Measurements from ENCODE around the gene ZNF236. TPM values are rescaled to one million over a fixed set of nuclear protein-coding genes. Genes with fewer than 3 reads are reported as not detected.
A peak's percentile ranks its signal among the peaks of the same experiment; 100 is the strongest.

ZNF236 gene
- total RNA-seq, 1 experiment from 2014 or later = 14.9 TPM

DNA sequence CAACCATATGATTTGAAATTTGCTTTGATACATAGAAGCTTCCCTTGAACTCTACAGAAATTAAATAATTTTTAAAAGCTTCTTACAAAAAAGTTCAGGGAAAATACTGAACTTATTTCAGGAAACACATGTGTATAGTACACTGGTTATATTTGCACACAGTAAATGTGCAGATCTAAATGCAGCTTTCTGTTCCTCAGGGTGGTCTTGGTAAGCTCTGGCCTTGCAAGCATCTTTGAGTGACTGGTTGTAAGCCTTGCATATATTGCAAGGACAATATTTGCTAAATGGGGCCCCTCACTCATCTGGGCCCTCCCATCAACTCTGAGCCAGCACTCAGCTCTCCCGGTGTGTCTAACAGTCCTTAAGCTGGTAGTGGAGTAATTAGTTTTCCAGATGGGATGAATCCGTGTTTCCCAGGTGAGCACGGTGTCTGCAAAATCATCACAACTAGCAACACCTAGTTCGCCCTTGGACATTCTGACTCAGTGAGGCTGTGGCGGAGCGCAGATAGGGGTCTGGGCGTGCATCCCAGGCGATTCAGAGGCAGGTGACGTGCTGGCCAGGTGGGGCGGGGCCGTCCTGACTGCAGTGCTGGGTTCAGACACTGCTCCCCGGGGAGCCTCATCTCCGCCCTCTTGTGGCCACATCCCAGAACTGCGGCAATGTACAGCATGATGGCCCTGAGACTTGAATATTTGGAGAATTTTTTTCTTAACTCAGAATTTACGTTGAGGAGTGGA, 160.7 kb downstream of the ZNF236 start:
- H3K4me1 Mint-ChIP-seq (ENCODE audit: low read depth, unreplicated experiment) = no peaks in the 10 kb centered on the region
- no peak overlapping the region for H3K27ac Mint-ChIP-seq (ENCODE audit: unreplicated experiment)
- TF ChIP-seq, protein P1, sequence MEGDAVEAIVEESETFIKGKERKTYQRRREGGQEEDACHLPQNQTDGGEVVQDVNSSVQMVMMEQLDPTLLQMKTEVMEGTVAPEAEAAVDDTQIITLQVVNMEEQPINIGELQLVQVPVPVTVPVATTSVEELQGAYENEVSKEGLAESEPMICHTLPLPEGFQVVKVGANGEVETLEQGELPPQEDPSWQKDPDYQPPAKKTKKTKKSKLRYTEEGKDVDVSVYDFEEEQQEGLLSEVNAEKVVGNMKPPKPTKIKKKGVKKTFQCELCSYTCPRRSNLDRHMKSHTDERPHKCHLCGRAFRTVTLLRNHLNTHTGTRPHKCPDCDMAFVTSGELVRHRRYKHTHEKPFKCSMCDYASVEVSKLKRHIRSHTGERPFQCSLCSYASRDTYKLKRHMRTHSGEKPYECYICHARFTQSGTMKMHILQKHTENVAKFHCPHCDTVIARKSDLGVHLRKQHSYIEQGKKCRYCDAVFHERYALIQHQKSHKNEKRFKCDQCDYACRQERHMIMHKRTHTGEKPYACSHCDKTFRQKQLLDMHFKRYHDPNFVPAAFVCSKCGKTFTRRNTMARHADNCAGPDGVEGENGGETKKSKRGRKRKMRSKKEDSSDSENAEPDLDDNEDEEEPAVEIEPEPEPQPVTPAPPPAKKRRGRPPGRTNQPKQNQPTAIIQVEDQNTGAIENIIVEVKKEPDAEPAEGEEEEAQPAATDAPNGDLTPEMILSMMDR (IDR thresholded peaks at IDR 0.05; ENCODE audit: insufficient read depth in 1 of 2, low read depth in 1 of 2, low read length in 1 of 2, severe bottlenecking in 1 of 2, unreplicated experiment in 1 of 2) = peak; percentile 57 to 70
- H3K9me3 ChIP-seq = no peaks in the 10 kb centered on the region
- no peak overlapping the region for H3K4me3 ChIP-seq (ENCODE audit: low read depth, low read length)
- ChIA-PET CTCF (interaction anchor here (0.6 to 1.7 kb wide), 4 partner anchors 17 to 181 kb away, joined by 3 to 4 read pairs (median 3); no protein-coding TSS in a partner anchor), POLR2A (no interaction called here)
- no peak overlapping the region for H3K4me3 Mint-ChIP-seq (ENCODE audit: unreplicated experiment)
- H3K27me3 Mint-ChIP-seq (ENCODE audit: insufficient read depth, unreplicated experiment) = no peaks in the 10 kb centered on the region
- H3K27me3 ChIP-seq (replicated peaks; ENCODE audit: control insufficient read depth, insufficient read depth, low read length) = no peaks in the 10 kb centered on the region
- H3K36me3 Mint-ChIP-seq (ENCODE audit: insufficient read depth, unreplicated experiment) = peaks cover 8% of the 10 kb centered on the region
- H3K4me1 ChIP-seq = no peaks in the 10 kb centered on the region
- no peaks in the 10 kb centered on the region for H3K9me3 Mint-ChIP-seq (ENCODE audit: unreplicated experiment)
- DNase-seq = peak; percentile 76 to 80
- intact Hi-C loops (cut with micrococcal nuclease; ENCODE audit: unreplicated experiment) = loop anchor here (1.0 to 5.0 kb wide), 2 partner anchors 74 to 181 kb away; no protein-coding TSS in a partner anchor
- BruUV-seq (replicated peaks) = no TSS peak
- H3K36me3 ChIP-seq (ENCODE audit: control insufficient read depth, insufficient read depth, low read length) = no peaks in the 10 kb centered on the region

DNA sequence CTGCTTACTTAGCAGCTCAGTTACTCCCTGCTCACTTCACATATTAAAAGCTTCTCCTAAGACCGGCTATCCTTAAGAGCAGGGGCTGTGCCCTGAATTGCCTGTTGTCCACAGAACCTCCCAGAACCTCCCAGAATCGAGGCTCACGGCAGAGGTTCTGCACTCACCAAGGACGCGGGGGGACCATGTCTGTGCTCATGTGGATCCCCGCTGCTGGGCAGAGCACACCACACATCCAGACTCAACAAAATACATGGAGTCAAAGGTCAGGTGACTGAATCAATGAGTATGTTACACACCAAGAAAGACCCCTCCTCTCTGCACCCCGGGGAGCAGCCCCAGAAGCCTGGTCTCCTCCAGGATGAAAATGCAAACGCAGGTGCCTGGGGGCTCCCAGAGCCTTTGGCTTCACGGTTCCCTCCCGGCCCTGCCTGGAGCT, 161.3 kb downstream of the ZNF236 start:
- Mint-ChIP-seq H3K27me3 (ENCODE audit: insufficient read depth, unreplicated experiment) (no peaks in the 10 kb centered on the region), H3K4me1 (ENCODE audit: low read depth, unreplicated experiment) (no peaks in the 10 kb centered on the region), H3K9me3 (ENCODE audit: unreplicated experiment) (no peaks in the 10 kb centered on the region), H3K36me3 (ENCODE audit: insufficient read depth, unreplicated experiment) (peaks cover 9% of the 10 kb centered on the region), H3K27ac (ENCODE audit: unreplicated experiment) (no peak overlapping the region), H3K4me3 (ENCODE audit: unreplicated experiment) (no peak overlapping the region)
- no peak for DNase-seq
- intact Hi-C loops (cut with micrococcal nuclease; ENCODE audit: unreplicated experiment) = loop anchor here (1.0 to 5.0 kb wide), 2 partner anchors 74 to 181 kb away; no protein-coding TSS in a partner anchor
- no peak overlapping the region for H3K4me3 ChIP-seq (ENCODE audit: low read depth, low read length)
- ChIA-PET POLR2A (no interaction called here), CTCF (interaction anchor here (0.6 to 1.7 kb wide), 4 partner anchors 16 to 182 kb away, joined by 3 to 4 read pairs (median 3); no protein-coding TSS in a partner anchor)
- TF ChIP-seq, protein P1 (IDR thresholded peaks at IDR 0.05; ENCODE audit: insufficient read depth in 1 of 2, low read depth in 1 of 2, low read length in 1 of 2, severe bottlenecking in 1 of 2, unreplicated experiment in 1 of 2) = no peak
- no peaks in the 10 kb centered on the region for H3K9me3 ChIP-seq
- no TSS peak for BruUV-seq (replicated peaks)
- no peaks in the 10 kb centered on the region for H3K4me1 ChIP-seq
- H3K36me3 ChIP-seq (ENCODE audit: control insufficient read depth, insufficient read depth, low read length) = no peaks in the 10 kb centered on the region
- H3K27me3 ChIP-seq (replicated peaks; ENCODE audit: control insufficient read depth, insufficient read depth, low read length) = no peaks in the 10 kb centered on the region

DNA sequence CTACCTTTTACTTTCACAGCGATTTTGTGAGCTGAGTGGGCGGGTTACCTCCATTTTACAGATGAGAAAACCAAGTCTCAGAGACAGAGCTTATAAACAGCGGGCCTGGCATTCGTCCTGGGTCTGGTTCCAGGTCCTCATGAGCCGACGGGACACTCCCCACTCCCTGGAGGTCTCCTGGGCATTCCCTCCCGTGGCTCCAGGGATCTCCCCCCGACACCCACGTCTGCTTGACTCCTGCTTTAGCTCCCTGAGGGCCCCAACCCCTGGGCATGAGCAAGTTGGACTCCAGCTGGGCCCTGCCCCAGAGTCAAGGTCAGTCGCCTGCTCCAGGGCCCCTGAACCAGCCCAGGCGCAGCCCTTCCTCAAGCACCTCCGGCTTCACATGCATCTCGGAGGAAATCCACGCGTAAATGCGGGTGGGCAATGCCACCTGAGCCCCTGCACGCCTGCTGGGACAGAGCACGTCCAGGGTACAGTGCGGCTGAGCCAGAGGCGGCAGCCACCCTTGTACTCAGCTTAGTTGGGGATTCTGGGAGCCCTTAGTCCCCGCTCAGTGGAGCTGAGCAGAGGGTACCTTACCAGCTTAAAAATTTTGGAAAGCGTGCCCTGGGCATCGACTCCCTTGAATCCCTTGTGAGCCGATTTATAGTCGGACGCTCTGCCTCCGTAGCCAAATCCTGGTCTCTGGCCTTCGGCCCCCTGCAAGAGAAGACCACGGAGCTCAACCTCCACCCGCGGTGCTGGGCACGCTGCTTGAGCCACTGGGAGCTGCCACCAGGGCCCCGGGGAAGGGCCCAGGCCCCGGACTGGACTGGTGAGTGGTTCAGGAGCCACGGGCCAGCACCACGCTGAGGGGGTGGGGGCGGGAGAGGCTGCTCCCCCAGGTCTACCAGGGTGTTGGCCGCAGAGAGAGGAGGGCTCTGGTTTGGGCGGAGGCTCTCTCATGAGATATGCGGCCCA, 162.1 kb downstream of the ZNF236 start:
- DNase-seq = no peak
- H3K4me3 Mint-ChIP-seq (ENCODE audit: unreplicated experiment) = no peak overlapping the region
- Histone ChIP-seq H3K27me3 (replicated peaks; ENCODE audit: control insufficient read depth, insufficient read depth, low read length) (no peaks in the 10 kb centered on the region), H3K9me3 (no peaks in the 10 kb centered on the region), H3K4me3 (ENCODE audit: low read depth, low read length) (no peak overlapping the region), H3K4me1 (no peaks in the 10 kb centered on the region), H3K36me3 (ENCODE audit: control insufficient read depth, insufficient read depth, low read length) (no peaks in the 10 kb centered on the region)
- no peaks in the 10 kb centered on the region for H3K4me1 Mint-ChIP-seq (ENCODE audit: low read depth, unreplicated experiment)
- TF ChIP-seq, protein P1 (IDR thresholded peaks at IDR 0.05; ENCODE audit: insufficient read depth in 1 of 2, low read depth in 1 of 2, low read length in 1 of 2, severe bottlenecking in 1 of 2, unreplicated experiment in 1 of 2) = no peak
- intact Hi-C loops (cut with micrococcal nuclease; ENCODE audit: unreplicated experiment) = loop anchor here (5.0 kb wide), 1 partner anchor 73 kb away; no protein-coding TSS in a partner anchor
- ChIA-PET POLR2A (no interaction called here), CTCF (no interaction called here)
- H3K36me3 Mint-ChIP-seq (ENCODE audit: insufficient read depth, unreplicated experiment) = peaks cover 5% of the 10 kb centered on the region
- H3K9me3 Mint-ChIP-seq (ENCODE audit: unreplicated experiment) = no peaks in the 10 kb centered on the region
- H3K27ac Mint-ChIP-seq (ENCODE audit: unreplicated experiment) = no peak overlapping the region
- no TSS peak for BruUV-seq (replicated peaks)
- no peaks in the 10 kb centered on the region for H3K27me3 Mint-ChIP-seq (ENCODE audit: insufficient read depth, unreplicated experiment)
